HTERT RPE-1 (cell line): ENCODE results near the gene C1orf159.

Source experiments
- in situ Hi-C: fragments of 300-500 bp; cut with MboI; formaldehyde crosslinking; loops from 4 replicates; pipeline ENCODE4 v1.14.3; 2020; ENCODE audit warnings: low sequenced_read_pairs

The C1orf159 gene

GRCh38 chr1:1132956-1133750 is 17.3 kb upstream of the C1orf159 start:
- in situ Hi-C loops, result no loop called here

- in situ Hi-C loops, result no loop called here
Measured at GRCh38 chr1:1132042-1132950, 16.4 kb upstream of the C1orf159 start.

- in situ Hi-C loops, result no loop called here
Measured at GRCh38 chr1:1130206-1131120, 14.6 kb upstream of the C1orf159 start.

GRCh38 chr1:1129381-1129821 is 13.5 kb upstream of the C1orf159 start:
- in situ Hi-C loops, result no loop called here

GRCh38 chr1:1128454-1129139 is 12.7 kb upstream of the C1orf159 start:
- in situ Hi-C loops, result no loop called here

- in situ Hi-C loops, result no loop called here
Measured at GRCh38 chr1:1127551-1128451, 11.9 kb upstream of the C1orf159 start.

GRCh38 chr1:1125945-1126344 is 10.1 kb upstream of the C1orf159 start:
- in situ Hi-C loops, result no loop called here

- in situ Hi-C loops, result no loop called here
Measured at GRCh38 chr1:1124786-1125642, 9.1 kb upstream of the C1orf159 start.

- in situ Hi-C loops, result no loop called here
Measured at GRCh38 chr1:1124508-1124785, 8.6 kb upstream of the C1orf159 start.

- in situ Hi-C loops, result no loop called here
Measured at GRCh38 chr1:1123581-1124507, 8.0 kb upstream of the C1orf159 start.

GRCh38 chr1:1122981-1123480 is 7.1 kb upstream of the C1orf159 start:
- in situ Hi-C loops, result no loop called here

- in situ Hi-C loops, result no loop called here
Measured at GRCh38 chr1:1122078-1122811, 6.4 kb upstream of the C1orf159 start.

- in situ Hi-C loops, result no loop called here
Measured at GRCh38 chr1:1121611-1122077, 5.8 kb upstream of the C1orf159 start.

- in situ Hi-C loops, result no loop called here
Measured at GRCh38 chr1:1120866-1121591, 5.1 kb upstream of the C1orf159 start.

GRCh38 chr1:1120096-1120495 is 4.2 kb upstream of the C1orf159 start:
- in situ Hi-C loops, result no loop called here
